Germinal center (tissue), 1 donor: ENCODE results near the gene UGP2.
"Not testable (repeated sequence)": the region's sequence is repeated elsewhere in the genome, so short reads cannot be mapped to it uniquely, and the experiment has no call there.

Experiments used
- DNase-seq: peaks from one replicate; pipeline ENCODE4 v3.0.0; 2012; ENCODE audit warnings: mixed read lengths, low spot score

Gene UGP2

DNA sequence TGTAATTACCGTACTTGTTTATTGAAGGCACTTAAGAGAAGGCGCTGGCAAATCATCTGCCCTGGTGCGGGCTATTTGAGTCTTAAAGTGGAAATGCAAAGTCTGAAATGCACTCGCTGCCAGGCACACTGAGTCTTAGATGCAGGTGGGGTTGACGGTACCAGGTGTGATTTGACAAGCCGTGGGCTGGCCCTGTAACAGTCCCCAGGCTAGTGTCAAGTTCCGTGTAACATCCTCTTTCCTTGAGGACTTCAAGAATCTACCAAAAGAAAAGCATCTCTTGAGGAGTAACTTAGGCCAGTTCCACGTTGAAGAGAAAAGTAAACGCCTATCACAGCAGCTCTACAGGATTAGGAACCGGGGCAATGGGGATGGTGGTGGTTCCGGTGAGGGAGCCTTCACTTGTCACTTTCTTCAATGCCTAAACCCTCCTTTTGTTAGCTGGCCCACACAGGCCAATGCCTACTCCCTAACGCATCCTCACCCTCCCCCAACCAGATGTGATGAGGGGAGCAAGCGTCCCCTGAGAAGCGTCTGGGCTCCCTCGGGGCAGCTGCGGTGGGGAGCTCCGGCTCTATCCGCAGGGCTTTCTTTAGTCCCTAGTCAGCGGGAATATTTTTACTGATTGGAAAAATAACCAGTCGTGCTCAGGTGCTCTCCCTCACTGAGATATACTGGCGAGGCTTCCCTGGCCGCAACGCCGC lies 1.5 kb upstream of the UGP2 start:
- DNase-seq = peak; percentile 64

DNA sequence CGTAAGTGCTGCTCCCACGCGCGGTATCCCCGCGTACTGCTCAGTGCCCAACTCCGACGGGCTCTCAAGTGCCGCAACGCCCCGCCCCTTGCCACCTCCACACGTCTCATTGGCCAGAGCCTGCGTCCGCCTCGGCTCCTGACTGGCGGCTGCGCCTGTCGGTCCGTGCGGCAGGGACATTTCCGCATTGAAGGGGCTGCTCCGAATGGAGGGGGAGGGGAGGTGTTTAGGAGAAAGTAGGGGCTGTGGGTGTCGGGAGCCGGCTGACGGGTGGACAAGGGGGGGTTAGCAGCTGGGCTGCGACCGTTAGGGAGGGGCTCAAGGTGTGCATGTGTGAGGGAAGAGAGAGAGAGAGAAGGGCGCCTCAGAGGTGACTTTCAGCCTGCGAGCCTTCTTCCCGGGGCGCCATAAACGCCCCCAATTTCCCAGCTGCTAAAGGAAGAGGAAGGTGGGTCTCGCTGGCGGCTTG lies 877 bp upstream of the UGP2 start:
- peak; percentile 96 for DNase-seq

DNA sequence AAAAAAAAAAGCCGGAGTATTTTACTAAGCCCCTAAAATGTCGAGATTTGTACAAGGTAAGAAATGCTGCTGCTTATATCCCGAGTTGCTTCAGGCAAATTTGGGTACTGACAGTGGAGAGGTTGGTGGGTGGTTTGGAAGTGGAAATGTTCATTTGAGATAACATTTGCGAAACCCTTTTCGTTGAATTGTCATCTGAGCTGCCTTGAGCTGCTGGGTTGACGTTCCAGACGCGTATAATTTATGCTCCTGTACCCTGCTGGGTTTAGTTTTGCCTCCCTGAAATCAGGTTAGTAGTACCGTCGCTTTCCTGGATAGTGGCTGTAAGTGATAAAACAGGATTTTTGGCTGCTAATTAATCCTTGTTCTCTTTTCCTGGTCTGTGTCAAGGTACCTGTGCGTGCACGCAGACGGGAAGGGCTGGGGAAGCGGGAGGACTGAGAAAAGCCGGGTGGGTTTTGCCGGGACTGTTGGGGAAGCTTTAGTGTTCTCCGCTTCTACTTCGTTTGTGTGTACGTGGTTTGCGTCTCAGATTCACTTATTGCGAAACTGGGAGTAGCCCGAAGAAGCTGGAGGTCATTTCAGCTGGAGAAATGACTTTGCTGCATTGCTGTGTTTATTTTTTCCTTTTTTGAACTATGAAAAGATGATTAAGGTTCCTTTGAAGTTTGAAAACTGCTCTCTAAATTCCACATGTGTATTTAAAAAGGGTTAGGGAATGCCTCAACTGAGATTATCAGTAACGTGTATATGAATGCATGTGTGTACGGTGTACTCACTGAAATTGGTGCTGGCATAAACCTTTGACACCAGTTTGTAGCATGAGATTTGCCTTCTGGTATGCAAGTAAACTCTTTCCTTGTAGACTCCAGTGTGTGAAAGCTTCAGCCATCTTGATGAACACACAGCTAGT lies 709 bp downstream of the UGP2 start:
- peak; percentile 3 for DNase-seq

DNA sequence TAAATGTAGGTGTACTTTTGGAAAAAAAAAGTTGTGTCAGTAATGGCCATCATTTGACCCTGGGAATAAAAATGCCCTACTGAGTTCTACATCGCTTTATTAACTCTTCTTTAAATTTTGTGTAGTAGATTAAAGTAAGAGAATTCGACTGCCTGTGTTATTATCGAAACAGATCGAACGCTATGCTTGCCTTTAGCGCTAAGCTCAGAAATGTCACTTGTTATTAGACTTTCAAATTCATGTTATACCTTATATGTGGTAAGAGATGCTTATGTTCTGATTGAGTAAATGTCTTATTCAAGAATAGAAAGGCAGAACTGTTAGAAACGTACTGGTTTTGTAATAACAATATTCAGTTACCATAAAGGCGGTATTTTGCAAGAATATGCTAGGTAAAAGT lies 1.4 kb downstream of the UGP2 start:
- DNase-seq = no peak

DNA sequence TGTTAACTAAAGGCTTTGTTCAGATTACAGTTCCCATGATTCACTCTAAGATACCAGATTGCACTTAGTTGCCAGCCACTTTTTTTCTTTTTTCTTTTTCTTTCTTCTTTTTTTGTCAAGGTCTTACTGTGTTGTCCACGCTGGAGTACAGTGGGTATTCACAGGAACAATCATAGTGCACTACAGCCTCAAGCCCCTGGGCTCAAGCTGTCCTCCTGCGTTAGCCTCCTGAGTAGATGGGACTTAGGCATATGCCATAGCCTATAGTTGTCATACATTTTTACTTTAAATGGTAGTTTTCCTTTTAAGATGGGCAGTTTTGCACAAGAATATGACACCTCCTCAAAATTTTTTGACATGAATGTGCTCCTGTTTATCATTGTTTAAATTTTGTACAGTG lies 2.1 kb downstream of the UGP2 start:
- DNase-seq = no peak

DNA sequence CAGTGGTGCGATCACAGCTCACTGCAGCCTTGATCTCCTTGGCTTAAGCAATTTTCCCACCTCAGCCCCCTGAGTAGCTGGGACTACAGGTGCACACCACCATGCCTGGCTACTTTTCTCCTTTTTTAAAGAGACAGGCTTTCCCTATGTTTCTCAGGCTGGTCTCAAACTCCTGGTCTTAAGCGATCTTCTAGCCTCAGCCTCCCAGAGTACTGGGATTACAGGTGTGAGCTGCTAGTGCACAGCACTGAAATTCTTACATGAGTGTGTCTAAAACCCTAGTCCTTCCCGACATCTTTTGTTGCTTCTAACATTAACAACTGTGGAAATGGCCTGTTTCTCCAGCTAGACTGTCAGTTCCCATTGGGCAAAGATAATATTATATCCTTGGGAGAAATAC lies 2.9 kb downstream of the UGP2 start:
- DNase-seq = no peak

DNA sequence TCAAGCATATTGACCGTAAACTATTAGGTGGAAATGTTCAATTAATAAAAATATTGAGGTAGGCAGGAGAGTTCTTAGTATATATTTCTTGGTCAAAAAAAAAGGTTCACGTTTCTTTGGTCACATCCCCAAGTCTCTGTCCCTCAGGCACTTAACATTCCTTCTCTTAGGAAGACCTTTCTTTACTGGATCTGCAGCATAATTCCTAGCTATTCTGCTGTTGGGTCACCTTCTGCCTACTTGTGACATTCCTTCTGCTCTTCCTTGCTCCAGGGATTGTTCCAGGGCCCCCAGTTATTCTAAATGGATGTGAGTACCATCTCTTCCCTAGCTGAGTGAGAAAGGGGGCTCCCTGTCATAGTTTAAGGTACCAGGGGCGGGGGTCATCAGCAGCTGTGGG lies 4.2 kb downstream of the UGP2 start:
- DNase-seq = no peak

DNA sequence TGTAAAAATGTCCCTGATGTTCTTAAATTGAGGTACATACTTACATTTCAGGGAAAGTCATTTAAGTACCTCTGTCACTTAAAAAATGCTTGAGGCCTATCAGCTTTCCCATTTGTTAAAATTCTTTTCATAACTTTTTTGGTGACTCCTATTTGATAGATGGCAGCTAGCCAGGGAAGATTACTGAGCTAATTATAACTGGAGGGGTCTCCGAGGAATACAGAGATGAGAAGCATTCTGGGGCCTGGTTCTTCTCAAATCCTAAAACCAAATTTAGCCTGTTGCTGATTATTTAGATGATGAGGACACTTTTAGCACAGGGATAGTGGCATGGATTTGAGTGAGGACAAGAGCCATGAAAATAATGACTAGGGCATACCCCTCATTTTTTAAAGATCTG lies 4.8 kb downstream of the UGP2 start:
- no peak for DNase-seq

DNA sequence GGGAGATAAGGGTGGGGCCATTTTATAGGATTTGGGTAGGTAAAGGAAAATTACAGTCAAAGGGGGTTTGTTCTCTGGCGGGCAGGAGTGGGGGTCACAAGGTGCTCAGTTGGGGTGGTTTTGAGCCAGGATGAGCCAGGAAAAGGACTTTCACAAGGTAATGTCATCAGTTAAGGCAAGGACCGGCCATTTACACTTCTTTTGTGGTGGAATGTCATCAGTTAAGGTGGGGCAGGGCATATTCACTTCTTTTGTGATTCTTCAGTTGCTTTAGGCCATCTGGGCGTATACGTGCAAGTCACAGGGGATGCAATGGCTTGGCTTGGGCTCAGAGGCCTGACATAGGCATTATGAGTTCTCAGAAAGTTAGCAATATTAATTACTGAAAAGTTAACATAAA lies 5.9 kb downstream of the UGP2 start:
- not testable (repeated sequence) for DNase-seq

DNA sequence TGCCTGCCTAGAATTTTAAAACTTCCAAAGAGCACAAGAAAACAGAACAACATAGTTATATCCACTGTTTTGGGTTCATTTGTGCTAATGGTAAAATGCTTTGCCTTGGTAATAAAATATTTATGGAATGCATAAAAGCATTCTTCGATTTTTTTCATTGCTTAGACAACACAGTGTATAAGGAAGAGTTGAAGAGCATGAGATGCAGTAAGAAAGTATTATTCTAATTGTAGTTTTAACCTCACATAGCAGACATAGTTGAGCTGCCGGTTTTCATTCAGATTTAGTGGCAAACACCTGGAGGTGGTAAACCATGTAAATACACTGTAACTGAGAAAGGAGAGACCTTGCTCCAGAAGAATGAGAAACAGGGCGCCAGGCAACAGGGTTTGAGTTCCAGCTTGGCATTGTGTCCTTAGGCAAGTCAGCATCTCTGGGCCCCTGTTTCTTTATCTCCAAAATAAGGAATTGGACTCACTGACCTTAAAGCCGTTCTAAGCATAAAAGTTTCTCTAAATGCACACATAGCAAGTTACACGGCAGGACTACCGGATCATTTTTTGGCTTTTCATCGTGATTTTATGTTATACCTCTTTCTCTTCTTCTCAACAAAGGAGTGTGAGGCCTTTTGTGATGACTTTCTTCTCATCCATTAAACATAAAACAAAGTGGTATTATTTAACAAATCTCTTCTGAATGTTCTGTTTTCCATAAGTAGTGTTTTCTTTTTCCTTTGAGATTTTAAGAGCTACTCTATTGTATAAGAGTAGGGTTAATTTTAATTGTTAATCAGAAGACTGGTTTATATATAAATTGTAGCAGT lies 7.9 kb downstream of the UGP2 start:
- DNase-seq = no peak

DNA sequence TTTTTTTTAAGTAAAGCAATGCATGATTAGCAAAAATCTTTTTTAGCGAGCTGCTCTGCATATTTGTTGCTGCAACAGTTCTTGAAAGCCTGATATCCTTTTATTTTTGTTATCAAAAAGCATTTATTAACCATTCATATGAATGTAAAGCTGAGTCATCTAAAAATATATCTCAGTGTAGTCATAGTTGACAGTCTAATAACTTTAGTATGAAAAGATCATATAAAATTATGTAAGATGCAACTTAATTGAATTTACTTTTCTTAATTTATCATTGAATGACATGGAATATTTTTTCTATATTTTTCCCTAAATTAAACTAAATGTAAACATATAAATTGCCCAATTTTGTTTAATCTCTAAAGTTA lies 8.5 kb downstream of the UGP2 start:
- no peak for DNase-seq

DNA sequence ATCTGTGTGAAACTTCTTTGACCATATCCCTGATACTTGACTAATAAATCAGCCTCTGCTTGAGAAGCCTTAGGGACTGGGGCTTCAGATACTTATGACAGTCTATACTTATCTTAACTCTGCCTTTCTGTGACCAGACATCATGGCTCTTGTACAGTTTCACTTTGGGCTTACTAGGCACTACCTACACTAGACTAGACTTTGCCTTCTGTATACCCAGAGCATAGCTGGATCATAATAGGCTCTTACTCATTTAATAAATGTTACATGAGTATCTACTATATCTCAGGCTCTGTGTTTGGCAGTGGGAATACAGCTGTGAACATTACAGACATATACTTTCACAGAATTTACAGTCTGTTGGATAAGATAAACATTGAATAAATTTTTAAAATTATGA lies 9.0 kb downstream of the UGP2 start:
- no peak for DNase-seq

DNA sequence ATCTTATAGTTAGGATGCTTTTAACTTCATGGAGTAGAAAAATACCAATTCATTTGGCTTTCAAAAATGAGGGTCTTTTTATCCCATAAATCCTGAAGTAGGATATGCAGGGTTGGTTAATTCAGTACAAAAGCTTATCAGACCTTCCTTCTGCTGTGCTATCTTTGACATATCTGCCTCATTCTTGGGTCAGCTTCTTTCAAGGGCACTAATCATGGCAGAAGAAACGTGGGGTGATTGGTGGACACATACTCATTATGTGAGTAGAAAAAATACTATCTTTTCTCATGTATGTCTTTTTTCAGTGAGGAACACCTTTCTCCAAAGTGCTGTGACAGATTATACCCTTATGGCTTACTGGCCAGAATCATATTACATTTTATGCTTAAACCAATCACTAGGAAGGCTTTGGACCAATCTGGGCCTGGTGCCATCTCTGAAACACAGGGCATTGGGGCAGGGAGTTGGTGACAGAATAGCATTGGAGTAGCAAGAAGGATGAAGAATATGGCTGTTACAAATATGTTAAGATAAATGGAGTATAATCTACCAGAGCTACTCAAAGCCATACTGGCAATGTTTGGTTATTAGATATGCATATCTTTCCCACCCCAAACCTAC lies 10.1 kb downstream of the UGP2 start:
- DNase-seq = no peak

DNA sequence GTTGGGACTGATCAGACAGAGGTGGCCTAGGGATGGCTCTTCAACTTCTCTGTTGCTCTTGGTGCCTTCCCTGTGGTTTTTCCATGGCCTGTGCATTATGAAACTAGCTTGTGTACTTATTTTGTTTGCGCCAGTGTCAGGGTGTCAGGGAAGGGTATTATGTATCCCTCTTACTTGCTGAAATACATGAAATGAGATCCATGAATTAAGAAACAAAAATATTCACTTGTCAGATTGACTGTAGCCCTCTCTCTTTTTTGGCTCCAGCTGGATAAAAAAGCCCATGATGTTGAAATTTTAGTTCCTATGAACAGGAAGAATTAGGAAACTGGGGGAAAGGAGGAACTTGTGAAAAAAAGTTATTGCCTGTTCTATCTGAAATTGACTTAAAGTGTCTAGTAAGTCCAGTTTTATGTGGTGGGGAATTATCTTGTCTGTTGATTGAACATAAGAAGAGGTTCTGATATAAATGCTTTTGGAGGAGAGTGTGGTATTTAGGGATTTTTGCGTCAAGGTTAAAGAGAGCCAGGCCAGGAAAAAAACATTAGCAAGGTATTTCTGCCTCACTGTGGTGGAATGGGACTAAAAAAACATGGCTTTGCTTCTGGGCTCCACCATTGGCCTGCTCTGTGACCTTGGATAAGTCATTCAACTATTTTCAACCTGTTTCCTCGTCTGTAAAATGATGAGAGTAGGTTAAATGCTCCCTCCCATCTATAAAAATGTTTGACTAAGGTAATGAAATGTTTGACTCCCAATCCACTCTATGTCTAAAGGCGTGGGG lies 12.0 kb downstream of the UGP2 start:
- DNase-seq = no peak

DNA sequence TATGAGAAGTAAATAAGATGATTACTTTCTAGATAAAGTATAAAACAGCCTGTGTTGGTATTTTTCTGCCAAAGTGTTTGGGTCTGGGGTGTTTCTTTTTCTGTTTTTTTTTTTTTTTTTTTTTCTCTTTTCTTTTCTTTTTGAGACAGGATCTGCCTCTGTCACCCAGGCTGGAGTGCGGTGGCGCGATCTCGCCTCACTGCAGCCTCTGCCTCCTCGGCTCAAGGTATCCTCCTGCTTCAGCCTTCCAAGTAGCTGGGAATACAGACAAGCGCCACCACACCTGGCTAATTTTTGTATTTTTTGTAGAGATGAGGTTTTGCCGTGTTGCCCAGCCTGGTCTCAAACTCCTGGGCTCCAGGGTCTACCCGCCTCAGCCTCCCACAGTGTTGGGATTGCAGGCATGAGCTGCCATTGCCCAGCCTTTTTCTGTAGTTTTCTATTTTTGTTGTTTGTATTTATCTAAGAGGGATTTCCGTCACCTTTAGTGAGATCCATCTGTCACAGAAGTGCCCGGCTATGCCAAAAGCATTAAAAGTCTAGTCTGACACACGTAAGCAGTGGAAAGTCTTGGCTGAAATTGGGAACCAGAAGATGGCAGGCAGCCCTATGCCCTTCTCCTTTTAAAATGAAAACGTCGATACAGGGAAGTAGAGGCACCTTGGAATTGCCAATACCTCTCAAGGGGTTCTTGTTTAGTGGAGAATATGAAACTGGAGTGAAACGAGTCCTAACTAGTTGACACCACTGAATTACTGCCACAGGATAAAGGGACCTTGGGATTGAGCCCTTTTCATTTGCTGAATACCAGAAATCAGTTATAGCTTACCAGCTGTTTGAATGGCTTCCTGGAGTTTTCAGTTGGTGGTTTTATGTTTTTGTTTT lies 14.0 kb downstream of the UGP2 start:
- DNase-seq = no peak

DNA sequence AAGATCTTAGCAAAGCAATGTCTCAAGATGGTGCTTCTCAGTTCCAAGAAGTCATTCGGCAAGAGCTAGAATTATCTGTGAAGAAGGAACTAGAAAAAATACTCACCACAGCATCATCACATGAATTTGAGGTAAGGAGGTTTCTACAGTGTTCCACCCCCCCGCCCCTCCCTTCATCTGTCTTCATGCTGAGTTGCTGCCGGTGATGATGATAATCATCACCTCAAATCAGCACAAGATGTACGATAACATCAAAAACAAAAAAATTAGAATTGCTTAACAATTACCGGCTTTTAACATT lies 14.6 kb downstream of the UGP2 start:
- no peak for DNase-seq

DNA sequence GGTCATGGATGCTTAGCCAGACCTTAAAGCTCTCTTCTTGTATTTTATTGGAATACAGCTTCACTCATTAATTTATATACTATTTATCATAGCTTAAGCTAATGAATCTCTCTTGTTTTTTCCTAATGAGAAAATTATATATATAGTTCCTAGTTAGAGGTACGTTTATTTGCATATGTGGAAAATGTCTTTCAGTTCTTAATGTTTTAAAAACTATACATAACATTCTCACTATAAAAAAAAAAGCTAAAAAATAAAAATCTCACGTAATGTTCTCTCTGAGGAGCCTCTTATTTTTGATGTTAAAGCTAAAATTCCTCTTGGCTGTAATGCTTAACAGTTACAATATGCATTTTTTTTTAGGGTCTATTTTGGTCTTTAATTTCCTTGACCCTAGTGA lies 16.6 kb downstream of the UGP2 start:
- DNase-seq = no peak

DNA sequence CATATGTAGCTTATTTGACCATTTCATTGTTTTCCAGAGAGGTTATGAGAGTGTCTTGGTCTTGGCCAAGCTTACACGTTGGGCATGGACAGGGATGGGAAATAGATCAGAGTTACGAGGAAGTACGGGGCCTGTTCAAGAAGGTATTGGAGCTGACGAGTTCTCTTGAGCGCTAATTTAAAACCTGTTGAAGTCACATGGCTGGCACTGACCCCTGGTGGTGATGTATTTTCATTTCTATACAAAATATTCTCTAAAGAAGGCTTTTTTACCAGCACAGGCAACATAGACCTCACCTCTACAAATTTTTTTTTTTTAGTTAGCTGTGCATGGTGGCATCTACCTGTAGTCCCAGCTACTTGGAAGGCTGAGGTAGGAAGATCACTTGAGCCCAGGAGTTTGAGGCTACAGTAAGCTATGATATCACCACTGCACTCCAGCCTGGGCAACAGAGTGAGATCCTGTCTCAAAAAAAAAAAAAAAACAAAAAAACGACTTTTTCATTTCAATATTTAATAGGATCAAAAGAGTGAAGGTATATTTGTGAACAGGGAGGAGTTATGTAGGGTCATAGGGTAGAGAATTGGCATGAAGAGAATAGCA lies 19.6 kb downstream of the UGP2 start:
- DNase-seq = peak; percentile 55

DNA sequence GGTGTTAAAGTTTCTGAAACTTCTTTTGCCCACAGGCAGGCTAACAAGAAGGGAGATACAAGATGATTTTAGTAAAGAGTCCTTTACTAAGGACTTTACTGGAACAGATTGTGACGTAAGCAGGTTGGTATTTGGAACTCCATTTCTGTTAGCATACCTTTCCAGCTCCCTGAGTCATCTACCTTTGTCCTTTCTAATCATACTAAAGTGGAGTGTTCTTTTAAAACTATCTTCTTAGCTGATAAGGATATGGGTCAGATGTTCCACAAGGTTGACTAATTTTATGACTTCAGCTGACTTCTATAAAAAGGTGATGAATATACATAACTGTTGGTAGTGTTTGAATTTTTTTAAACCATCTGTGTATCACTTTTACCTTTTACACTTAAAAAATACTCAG lies 21.1 kb downstream of the UGP2 start:
- no peak for DNase-seq

DNA sequence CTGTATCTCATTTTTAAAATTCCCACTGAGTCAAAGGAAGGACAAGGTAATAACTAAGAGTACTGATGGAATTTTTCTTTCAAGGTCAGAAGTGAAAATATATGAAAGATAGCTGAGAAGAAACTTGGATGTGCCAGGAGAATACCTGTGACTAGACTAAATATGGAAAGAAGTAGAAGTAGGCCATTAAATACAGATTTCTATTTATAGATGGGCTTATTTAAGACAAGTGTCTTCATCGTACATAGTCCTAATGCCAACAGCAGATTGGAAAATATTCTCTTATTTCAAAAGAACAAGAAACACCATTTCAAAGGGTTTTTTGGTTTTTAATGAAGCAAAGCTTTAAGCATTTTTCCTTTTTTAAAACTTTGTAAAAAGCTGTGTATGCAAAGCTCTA lies 22.0 kb downstream of the UGP2 start:
- DNase-seq = no peak
